Fibroblast of the conjunctiva (primary cell): ENCODE results near the gene AMER2.

Experiments used
- DNase-seq: peaks from one replicate; pipeline ENCODE4 v3.0.0-alpha.2; 2010; ENCODE audit warnings: low read depth

The AMER2 gene

GRCh38 chr13:25151626-25152195 is 20.4 kb downstream of the AMER2 start:
- DNase-seq, result no peak

DNA sequence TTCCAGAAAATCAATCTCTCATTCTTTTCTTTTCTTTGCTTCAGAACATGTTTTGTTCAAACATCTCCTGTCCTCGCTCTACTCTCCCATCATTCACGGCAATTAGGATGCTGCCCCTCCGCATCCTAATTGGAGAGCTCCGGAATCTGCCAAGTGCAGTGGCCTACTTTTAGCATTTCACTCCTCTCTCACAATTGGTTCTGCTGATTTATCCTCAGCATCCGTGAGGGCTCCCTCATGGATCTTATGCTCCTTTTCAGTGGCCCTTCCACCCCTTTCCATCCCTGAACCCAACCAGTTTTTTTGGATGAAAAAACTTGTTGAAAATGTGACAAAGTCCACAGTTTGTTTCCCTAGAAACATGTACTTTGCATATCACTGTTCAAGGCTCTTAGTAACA is 22.4 kb downstream of the AMER2 start:
- no peak for DNase-seq

- DNase-seq, result no peak
Measured at GRCh38 chr13:25148402-25148771, 23.7 kb downstream of the AMER2 start.

DNA sequence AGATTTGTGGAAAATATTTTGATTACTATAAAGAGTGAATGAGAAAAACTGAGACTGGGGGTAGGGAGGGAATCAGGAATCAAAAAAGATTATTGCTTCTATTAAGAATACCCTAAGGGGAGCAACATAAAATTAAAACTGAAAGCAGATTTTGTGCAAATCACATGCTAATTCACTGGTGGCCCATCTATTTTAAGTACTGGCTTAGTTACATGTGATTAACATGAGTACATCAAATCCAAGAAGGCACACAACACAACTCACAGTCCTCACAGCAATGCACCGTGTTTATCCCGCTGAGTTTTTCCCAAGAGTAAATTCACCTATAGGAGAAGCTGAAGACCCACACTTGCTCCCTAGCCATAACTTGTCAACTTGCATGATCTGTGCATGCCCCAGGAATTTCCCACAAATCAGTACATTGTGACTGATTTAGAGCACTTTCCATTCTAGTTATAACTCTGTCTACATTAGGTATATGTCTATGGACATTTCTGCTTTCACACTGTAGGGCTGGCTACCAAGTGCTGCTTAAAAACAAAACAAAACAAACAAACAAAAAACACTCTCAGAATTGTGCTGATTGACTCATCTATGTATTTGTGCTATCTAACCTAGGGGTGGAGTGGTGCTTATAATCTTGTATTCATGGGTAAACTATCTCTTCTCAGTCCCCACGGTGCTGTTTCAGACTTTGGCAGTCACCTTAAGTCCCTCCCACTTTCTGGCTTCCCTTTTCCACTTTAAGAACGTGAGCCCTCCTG is 24.3 kb downstream of the AMER2 start:
- no peak for DNase-seq

GRCh38 chr13:25143706-25144105 is 28.4 kb downstream of the AMER2 start:
- no peak for DNase-seq

DNA sequence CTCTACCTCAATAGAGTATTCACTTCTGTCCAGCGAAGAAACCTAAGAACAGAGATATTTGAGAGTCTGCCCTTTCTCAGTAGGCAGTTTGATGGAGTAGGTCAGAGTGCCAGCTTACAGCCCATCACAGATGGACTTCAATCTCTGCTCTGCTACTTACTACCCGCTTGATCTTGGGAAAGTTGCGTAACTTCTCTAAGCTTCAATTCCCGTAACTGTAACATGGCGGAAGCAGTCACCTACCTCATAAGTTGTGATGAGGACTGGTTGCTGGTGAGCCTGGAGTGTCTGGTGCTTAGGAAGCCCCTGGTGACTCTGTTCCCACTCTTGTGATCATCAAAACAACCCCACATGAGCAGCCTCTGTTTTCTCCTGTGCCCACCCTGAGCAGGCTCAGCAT is 31.0 kb downstream of the AMER2 start:
- no peak for DNase-seq

GRCh38 chr13:25137788-25138115 is 34.3 kb downstream of the AMER2 start:
- no peak for DNase-seq

GRCh38 chr13:25136880-25137787 is 35.0 kb downstream of the AMER2 start:
- DNase-seq, result no peak

- DNase-seq, result no peak
Measured at GRCh38 chr13:25135896-25136295, 36.2 kb downstream of the AMER2 start.

DNA sequence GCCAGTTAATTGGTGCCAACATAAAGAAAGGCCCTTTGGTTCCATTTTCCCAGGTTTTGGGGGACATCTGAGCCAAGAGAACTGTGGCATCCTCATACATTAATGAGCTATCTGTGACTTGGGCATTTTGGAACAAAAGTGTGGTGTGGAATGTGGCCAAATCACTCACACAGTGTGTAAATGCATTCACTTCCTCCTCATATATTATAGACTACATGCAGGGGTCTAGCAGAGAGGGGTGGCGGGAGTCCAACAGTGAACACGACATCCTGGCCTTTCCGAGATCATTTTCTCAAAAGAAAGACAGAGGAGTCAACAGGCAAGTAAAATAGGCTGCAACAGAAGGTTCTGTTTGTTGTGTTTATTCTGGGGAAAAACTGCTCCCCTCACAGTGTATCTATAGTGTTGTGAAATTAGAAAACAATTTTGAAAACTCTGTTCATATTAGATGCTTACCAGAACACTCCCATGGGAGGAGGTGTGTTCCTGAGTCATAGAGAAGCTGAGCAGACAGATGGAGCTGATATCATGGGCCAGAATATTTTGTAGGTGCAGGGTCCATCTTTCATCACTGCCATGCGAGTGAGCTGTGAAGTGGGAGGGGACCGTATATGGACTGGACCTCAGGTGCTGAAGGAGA is 39.2 kb downstream of the AMER2 start:
- no peak for DNase-seq

- no peak for DNase-seq
Measured at GRCh38 chr13:25131881-25132420, 40.1 kb downstream of the AMER2 start.

DNA sequence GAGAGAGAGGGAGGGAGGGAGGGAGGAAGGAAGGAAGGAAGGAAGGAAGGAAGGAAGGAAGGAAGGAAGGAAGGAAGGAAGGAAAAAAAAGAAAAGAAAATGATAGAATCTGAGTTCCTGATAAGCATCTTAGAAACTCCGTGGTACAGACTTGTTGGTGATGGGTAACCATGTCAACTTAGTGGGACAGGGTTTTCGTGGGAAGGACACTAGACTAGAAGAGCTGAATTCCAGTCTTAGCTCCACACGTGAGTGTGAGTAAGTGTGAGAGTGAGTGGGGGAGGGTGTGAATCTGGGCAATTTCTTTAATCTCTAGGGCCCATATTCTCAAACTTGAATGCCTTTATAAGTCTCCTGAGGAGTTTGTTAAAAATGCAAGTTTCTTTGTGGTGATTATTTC is 41.1 kb downstream of the AMER2 start:
- no peak for DNase-seq

- no peak for DNase-seq
Measured at GRCh38 chr13:25118378-25118905, 53.6 kb downstream of the AMER2 start.

DNA sequence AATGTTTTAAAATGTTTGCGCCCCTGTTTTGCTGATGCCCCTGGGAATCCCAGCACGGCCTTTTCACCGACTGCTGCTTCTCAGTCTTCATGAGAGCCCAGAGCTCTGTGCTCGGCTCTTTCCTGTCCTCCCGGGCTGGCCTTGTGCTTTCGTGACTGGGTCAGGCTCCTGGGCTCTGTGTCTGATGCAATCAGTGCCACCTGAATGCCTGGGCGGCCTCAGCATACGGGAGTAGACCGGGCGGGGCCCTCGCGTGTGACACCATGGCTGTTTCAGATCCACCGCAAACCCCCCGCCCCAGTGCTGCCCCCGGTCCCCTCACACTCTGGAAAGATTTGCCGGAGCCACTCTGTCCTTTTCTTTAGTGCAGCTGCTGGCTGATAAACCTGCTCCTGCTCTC is 54.8 kb downstream of the AMER2 start:
- no peak for DNase-seq

- DNase-seq, result no peak
Measured at GRCh38 chr13:25116044-25116443, 56.0 kb downstream of the AMER2 start.

GRCh38 chr13:25114220-25114619 is 57.9 kb downstream of the AMER2 start:
- peak; percentile 53 for DNase-seq

GRCh38 chr13:25112695-25113255 is 59.3 kb downstream of the AMER2 start:
- no peak for DNase-seq
